Adrenal gland (tissue), 12 donors: ENCODE measurements around the gene FARSB. TPM values are rescaled to one million over a fixed set of nuclear protein-coding genes. Genes with fewer than 3 reads are reported as not detected.

ENCODE experiments used
- DNase-seq, 7 donors: peaks; one replicate each; pipeline ENCODE4 v3.0.0-alpha.2; 2019 to 2020
- H3K27ac ChIP-seq, 5 donors: fragments of 200-600 bp; sonication (generic) in 4 of 5; 1 replicate in 3 of 5; 2 replicates in 2 of 5; pipeline versions ENCODE4 v1.5.1 to v1.8.0; 2016 to 2020; ENCODE audit warnings: mild to moderate bottlenecking in 1 of 5
- H3K27me3 ChIP-seq: fragments of 200-600 bp; 2 replicates; pipeline ENCODE4 v1.8.0; 2021
- H3K36me3 ChIP-seq, 2 donors: fragments of 200-600 bp; replicated peaks in 1 of 2; 1 replicate in 1 of 2; 2 replicates in 1 of 2; pipeline versions ENCODE4 v1.5.1 to v1.8.0; 2018 to 2022
- H3K4me1 ChIP-seq, 2 donors: fragments of 200-600 bp; replicated peaks in 1 of 2; 1 replicate in 1 of 2; 2 replicates in 1 of 2; pipeline versions ENCODE4 v1.5.1 to v1.8.0; 2018 to 2021
- H3K4me3 ChIP-seq, 4 donors: fragments of 200-600 bp; sonication (generic) in 3 of 4; one replicate each; pipeline ENCODE4 v1.5.1; 2016 to 2018
- H3K9me3 ChIP-seq, 3 donors: fragments of 200-600 bp; sonication (generic) in 1 of 3; replicated peaks in 1 of 3; 1 replicate in 2 of 3; 2 replicates in 1 of 3; pipeline versions ENCODE4 v1.5.1 to v1.8.0; 2016 to 2021
- CTCF ChIP-seq, 6 experiments: fragments of 450-650 bp in 4 of 6; fragments of 200-600 bp in 2 of 6; sonication (generic) in 1 of 6; IDR thresholded peaks; 1 replicate in 5 of 6; 2 replicates in 1 of 6; pipeline versions ENCODE4 v1.5.1 to v1.8.0; 2016 to 2021; ENCODE audit warnings: antibody characterized with exemption in 6 of 6, mild to moderate bottlenecking in 2 of 6, moderate library complexity in 1 of 6
- POLR2A ChIP-seq, 2 donors: fragments of 450-650 bp; IDR thresholded peaks; one replicate each; pipeline ENCODE4 v1.6.1; 2017; ENCODE audit warnings: antibody characterized with exemption in 2 of 2, mild to moderate bottlenecking in 2 of 2, moderate library complexity in 1 of 2
- WGBS, 4 donors: extraction: QIAGEN DNeasy Blood & Tissue Kit in 2 of 4; methylation state at CpG; one replicate each; pipeline versions ENCODE4 v1.1.5 to v1.1.7; 2013 to 2017; 5-methylcytosine and 5-hydroxymethylcytosine counted together
- intact Hi-C, 2 donors: fragments of 100-400 bp; cut with DNase I; formaldehyde crosslinking; loops; one replicate each; pipeline versions ENCODE4 v1.14.1 to v1.15.0; 2022 to 2023
- polyA plus RNA-seq, 3 donors: library from polyadenylated mRNA; stranded (reverse); fragments of 200-250 nt in 2 of 3; fragments of 350-450 nt in 1 of 3; fragmentation: Illumina TruSeq in 1 of 3; extraction: RNeasy Lipid Tissue Mini Kit (QIAGEN cat#74804) in 1 of 3; gene quantifications; one replicate each; pipeline ENCODE4 v1.2.3, GENCODE V29; 2013 to 2014
- total RNA-seq, 9 donors: library from RNA; depleted of rRNA in 4 of 9; stranded (reverse); fragments of >200 nt in 4 of 9; fragments of 120-200 nt in 1 of 9; fragmentation: NEBNext Ultra II Directional in 1 of 9; extraction: Animal tissue kit (Norgen Biotek cat#: 25700) in 1 of 9; gene quantifications; one replicate each; pipeline versions ENCODE4 v1.1.0 to v1.2.4, GENCODE V29; 2013 to 2023
- donor health status: healthy with polysubstance abuse.
- donor health status: Bipolar disorder and iron deficiency.
- donor health status: DM: yes; HTN: yes; CAD: no.
- donor health status: DM: no; HTN: no; CAD: no.
- donor health status: DM: no; HTN: no; CAD: no.
- donor health status: DM: yes; HTN: yes; CAD: no.

FARSB gene
- total and polyA plus RNA-seq, 12 donors: 7.2 to 55.9 (median 14.0) TPM

GRCh38 chr2:222569826-222570225 is 86.1 kb downstream of the FARSB start:
- 47 to 68% (median 59%) methylated on average over 1 of the region's 1 CpG for WGBS, 4 donors
- no peaks in the 10 kb centered on the region for H3K27me3 ChIP-seq
- no peak for DNase-seq
- no peak for TF ChIP-seq POLR2A (IDR thresholded peaks at IDR 0.05)
- no peak for TF ChIP-seq CTCF (IDR thresholded peaks at IDR 0.05)
- no peak overlapping the region for H3K4me3 ChIP-seq
- no peak overlapping the region for H3K27ac ChIP-seq
- peaks cover 16 to 19% of the 10 kb centered on the region in 2 donors for H3K4me1 ChIP-seq
- peaks cover 0 to 9% of the 10 kb centered on the region in 2 donors for H3K36me3 ChIP-seq
- intact Hi-C loops: no loop called here
- H3K9me3 ChIP-seq: no peaks in the 10 kb centered on the region

- H3K27ac ChIP-seq: no peak overlapping the region
- intact Hi-C loops: no loop called here
- 36 to 52% (median 40%) methylated on average over 4 of the region's 4 CpGs for WGBS, 4 donors
- H3K9me3 ChIP-seq: no peaks in the 10 kb centered on the region
- H3K4me3 ChIP-seq: no peak overlapping the region
- H3K27me3 ChIP-seq: no peaks in the 10 kb centered on the region
- no peak for TF ChIP-seq POLR2A (IDR thresholded peaks at IDR 0.05)
- TF ChIP-seq CTCF (IDR thresholded peaks at IDR 0.05): no peak
- peaks cover 16 to 19% of the 10 kb centered on the region in 2 donors for H3K4me1 ChIP-seq
- DNase-seq: peak; percentile 48 to 79 (median 70)
- peaks cover 0 to 9% of the 10 kb centered on the region in 2 donors for H3K36me3 ChIP-seq
These were observed 87.0 kb downstream of the FARSB start for GRCh38 chr2:222568865-222569264.

GRCh38 chr2:222566229-222566628 is 89.7 kb downstream of the FARSB start:
- H3K9me3 ChIP-seq: no peaks in the 10 kb centered on the region
- DNase-seq: no peak
- 93 to 98% (median 95%) methylated on average over 6 of the region's 6 CpGs for WGBS, 4 donors
- TF ChIP-seq POLR2A (IDR thresholded peaks at IDR 0.05) (no peak), CTCF (IDR thresholded peaks at IDR 0.05) (no peak)
- no peak overlapping the region for H3K27ac ChIP-seq
- no peaks in the 10 kb centered on the region for H3K27me3 ChIP-seq
- intact Hi-C loops: no loop called here
- peaks cover 0 to 4% of the 10 kb centered on the region in 2 donors for H3K36me3 ChIP-seq
- peaks cover 0 to 2% of the 10 kb centered on the region in 2 donors for H3K4me1 ChIP-seq
- H3K4me3 ChIP-seq: no peak overlapping the region

- no peak overlapping the region for H3K4me3 ChIP-seq
- H3K27me3 ChIP-seq: no peaks in the 10 kb centered on the region
- no peak overlapping the region for H3K27ac ChIP-seq
- WGBS, 4 donors: 88 to 97% (median 89%) methylated on average over 6 of the region's 6 CpGs
- H3K36me3 ChIP-seq: no peaks in the 10 kb centered on the region
- DNase-seq: no peak
- TF ChIP-seq POLR2A (IDR thresholded peaks at IDR 0.05) (no peak), CTCF (IDR thresholded peaks at IDR 0.05) (no peak)
- H3K4me1 ChIP-seq: no peaks in the 10 kb centered on the region
- no peaks in the 10 kb centered on the region for H3K9me3 ChIP-seq
- intact Hi-C loops: loop anchor here (5.0 kb wide), 1 partner anchor 247 kb away; no protein-coding TSS in a partner anchor
These were observed 92.0 kb downstream of the FARSB start for GRCh38 chr2:222563936-222564335.
